Umbilical cord (tissue), 2 donors: ENCODE measurements around the gene SLC19A1. TPM values are rescaled to one million over a fixed set of nuclear protein-coding genes. Genes with fewer than 3 reads are reported as not detected.

Experiments used
- DNase-seq: peaks from one replicate; pipeline ENCODE4 v3.0.0-alpha.2; 2015; ENCODE audit warnings: low spot score
- total RNA-seq: library from RNA; depleted of rRNA; stranded (reverse); fragments of >200 nt; gene quantifications from one replicate; pipeline ENCODE4 v1.2.3, GENCODE V29; 2014; ENCODE audit warnings: low replicate concordance; ENCODE audit not compliant: insufficient read depth

Gene SLC19A1
- total RNA-seq, 1 donor from 2014 or later, result 14.2 TPM

- DNase-seq, result no peak
These were observed 48.7 kb downstream of the SLC19A1 start for GRCh38 chr21:45493401-45494001.

GRCh38 chr21:45492765-45493164 lies 49.5 kb downstream of the SLC19A1 start:
- no peak for DNase-seq

- DNase-seq, result no peak
These were observed 50.6 kb downstream of the SLC19A1 start for GRCh38 chr21:45491623-45492022.

- DNase-seq, result no peak
These were observed 51.2 kb downstream of the SLC19A1 start for GRCh38 chr21:45491056-45491455.

GRCh38 chr21:45490049-45490731 lies 52.0 kb downstream of the SLC19A1 start:
- DNase-seq, result no peak

GRCh38 chr21:45489722-45489982 lies 52.6 kb downstream of the SLC19A1 start:
- DNase-seq, result no peak

- DNase-seq, result no peak
These were observed 53.1 kb downstream of the SLC19A1 start for GRCh38 chr21:45488931-45489721.

- DNase-seq, result no peak
These were observed 54.2 kb downstream of the SLC19A1 start for GRCh38 chr21:45487891-45488600.

GRCh38 chr21:45487161-45487806 lies 55.0 kb downstream of the SLC19A1 start:
- no peak for DNase-seq

- no peak for DNase-seq
These were observed 55.6 kb downstream of the SLC19A1 start for GRCh38 chr21:45486443-45487160.

GRCh38 chr21:45485686-45486442 lies 56.4 kb downstream of the SLC19A1 start:
- no peak for DNase-seq

GRCh38 chr21:45484318-45484717 lies 57.9 kb downstream of the SLC19A1 start:
- no peak for DNase-seq

- no peak for DNase-seq
These were observed 59.1 kb downstream of the SLC19A1 start for GRCh38 chr21:45482899-45483821.

- DNase-seq, result no peak
These were observed 60.0 kb downstream of the SLC19A1 start for GRCh38 chr21:45481977-45482898.

GRCh38 chr21:45481566-45481965 lies 60.7 kb downstream of the SLC19A1 start:
- DNase-seq, result no peak

GRCh38 chr21:45480701-45481500 lies 61.3 kb downstream of the SLC19A1 start:
- DNase-seq, result no peak
